H1 (cell line): ENCODE results near the gene COL1A1. TPM values are rescaled to one million over a fixed set of nuclear protein-coding genes. Genes with fewer than 3 reads are reported as not detected.

Experiments
- CHD7 ChIP-seq: fragments of 300-600 bp; sonication (generic); IDR thresholded peaks from 2 replicates; pipeline ENCODE4 v1.7.1; 2012; ENCODE audit warnings: low read length, moderate library complexity, mild to moderate bottlenecking, inconsistent platforms; ENCODE audit not compliant: insufficient replicate concordance
- MAFK ChIP-seq: IDR thresholded peaks from 2 replicates; pipeline ENCODE4 v1.6.1; 2012; ENCODE audit warnings: low read depth, mild to moderate bottlenecking, improper control_type of control experiment, low read length
- polyA plus RNA-seq, 7 experiments: library from polyadenylated mRNA; depleted of rRNA in 3 of 7; stranded (reverse) in 5 of 7; unstranded in 2 of 7; fragments of >200 nt in 5 of 7; fragments of 200-250 nt in 2 of 7; gene quantifications; 1 replicate in 5 of 7; 2 replicates in 1 of 7; 4 replicates in 1 of 7; pipeline versions ENCODE4 v1.2.1 to v1.2.3, GENCODE V29; 2011 to 2013; ENCODE audit warnings: missing spikeins in 2 of 7, mixed read lengths in 2 of 7
- total RNA-seq: library from RNA; stranded (reverse); fragmentation: NEBNext Ultra II Directional; extraction: Animal tissue kit (Norgen Biotek cat#: 25700); gene quantifications from 2 replicates; pipeline ENCODE4 v1.2.1, GENCODE V29; 2021

The COL1A1 gene
- total and polyA plus RNA-seq, 2 of the 8 experiments (the other 6 are each of a cell fraction or from before 2014, with no cell fraction given): 14.1 to 80.4 TPM

- TF ChIP-seq CHD7 (no peak), MAFK (no peak)
Measured at GRCh38 chr17:50213026-50214022, 11.9 kb upstream of the COL1A1 start (continued).
